GM21786 (cell line): ENCODE results near the gene NAT8L.

Experiments
- ATAC-seq: cut with Tn5 transposase; IDR thresholded peaks from one replicate; pipeline ENCODE4 v1.9.1; 2021; ENCODE audit not compliant: unreplicated experiment

Gene NAT8L

DNA sequence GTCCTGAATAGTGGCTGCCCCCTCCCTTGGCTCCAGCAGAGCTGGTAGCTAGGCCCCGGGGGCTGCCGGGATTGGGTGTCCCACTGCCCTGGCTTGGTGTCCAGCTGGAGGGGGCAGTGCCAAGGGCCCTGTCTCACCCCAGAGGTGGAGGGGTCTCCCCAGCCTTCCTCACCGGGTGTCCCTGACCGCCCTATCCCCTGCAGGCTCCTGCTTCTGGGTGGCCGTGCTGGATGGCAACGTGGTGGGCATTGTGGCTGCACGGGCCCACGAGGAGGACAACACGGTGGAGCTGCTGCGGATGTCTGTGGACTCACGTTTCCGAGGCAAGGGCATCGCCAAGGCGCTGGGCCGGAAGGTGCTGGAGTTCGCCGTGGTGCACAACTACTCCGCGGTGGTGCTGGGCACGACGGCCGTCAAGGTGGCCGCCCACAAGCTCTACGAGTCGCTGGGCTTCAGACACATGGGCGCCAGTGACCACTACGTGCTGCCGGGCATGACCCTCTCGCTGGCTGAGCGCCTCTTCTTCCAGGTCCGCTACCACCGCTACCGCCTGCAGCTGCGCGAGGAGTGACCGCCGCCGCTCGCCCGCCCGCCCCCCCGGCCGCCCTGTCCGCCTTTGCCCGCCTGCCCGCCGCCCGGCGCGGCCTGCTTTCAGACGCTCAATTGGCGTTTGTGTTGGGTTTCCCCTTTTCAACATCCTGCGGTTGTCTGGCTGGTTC lies 4.6 kb downstream of the NAT8L start:
- ATAC-seq, result no peak

DNA sequence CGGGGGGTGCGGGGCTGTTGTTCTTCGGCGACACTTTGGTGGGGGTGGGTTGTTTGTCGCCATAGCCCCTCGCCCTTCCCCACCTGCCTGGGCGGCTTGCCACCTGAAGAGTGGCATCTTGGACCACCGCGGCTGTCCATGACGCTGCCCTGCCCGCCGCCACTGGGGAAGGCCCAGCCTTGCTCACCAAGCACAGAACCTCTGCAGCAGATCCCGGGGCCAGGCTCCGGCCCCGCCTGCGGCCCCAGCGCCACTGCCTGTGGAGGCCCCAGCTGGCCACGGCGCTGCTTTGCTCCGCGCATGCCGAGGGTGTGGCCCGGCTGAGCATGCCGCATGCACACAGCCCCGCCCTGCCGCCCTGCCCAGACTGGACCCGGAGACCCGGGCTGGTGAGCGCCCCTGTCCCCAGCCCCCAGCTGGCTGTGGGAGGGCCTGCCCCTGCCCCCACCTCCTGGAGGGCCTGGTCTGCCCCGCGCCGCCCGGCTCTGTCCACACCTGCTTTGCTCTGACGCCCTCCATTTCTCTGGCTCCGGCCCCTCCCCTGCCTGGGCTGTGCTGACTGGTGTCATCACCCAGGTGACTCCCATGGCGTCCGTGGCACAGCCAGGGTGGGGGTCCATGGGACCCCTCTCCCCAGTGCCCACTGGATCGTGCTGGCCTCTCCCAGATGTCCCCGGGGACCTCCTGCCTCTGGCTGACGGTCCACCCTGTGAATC lies 5.3 kb downstream of the NAT8L start:
- ATAC-seq, result no peak

DNA sequence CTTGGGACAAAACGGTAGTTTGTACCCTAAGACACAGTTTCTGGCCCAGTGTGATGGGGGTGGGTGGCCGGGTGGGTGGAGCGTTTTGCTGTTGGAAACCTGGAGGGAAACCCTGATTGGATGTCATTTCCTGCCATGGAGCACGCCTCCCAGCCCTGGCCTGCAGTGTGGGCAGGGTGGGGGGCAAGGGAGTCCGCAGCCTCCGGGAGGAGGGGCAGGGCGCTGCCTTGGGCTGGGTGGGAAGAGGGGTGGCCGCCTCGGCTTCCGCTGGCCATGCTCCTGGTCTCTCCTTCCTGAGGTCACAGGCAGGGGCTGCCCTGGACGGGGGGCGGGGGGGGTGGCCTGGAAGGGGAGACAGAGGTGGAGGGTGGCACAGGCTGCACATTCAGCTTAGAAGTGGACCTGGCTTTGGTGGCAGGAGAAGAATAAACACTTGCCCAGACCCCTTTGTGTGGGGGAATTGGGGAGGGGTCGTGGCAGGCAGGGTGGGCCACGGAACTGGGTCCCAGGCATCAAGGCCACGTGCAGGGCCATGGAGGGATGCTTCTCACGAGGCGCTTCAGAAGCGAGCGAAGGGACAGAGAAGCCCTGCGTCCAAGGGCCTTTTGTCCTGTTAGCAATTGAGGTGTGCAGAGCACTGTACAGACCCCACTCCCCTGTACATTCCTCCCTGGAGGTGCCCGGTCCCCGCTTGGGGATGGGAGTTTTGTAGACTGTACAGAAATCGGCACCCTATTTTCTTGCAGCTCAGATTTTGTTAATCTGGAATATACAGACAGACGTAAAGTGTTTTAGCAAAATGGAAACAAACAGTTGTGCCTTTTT lies 6.2 kb downstream of the NAT8L start:
- no peak for ATAC-seq

DNA sequence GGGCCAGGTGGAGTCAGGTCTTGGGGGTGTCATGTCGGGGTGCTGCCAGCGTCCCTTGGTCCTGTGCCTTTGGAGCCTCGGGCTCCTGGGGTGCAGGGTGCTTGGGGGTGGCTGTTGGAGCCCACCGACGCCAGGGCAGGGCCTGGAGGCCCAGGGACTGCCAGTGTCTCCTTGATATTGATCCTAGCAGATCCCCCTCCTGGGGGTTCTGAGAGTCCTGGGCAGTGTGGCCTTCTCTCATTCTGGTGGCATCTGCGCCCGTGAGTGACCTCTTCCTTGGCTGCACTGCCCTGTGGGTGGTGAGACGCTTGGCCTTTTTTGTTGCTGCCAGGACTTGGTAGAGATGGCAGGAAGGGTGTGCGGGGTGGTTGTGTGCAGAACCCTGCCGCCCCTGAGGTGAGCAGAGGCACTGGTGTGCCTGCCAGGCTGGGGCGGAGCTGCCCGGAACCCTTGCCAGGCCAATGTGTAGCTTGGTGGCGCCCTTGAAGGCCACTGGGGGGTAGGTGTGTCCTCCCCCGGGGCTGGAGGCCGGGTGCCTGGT lies 7.0 kb downstream of the NAT8L start:
- ATAC-seq, result no peak

DNA sequence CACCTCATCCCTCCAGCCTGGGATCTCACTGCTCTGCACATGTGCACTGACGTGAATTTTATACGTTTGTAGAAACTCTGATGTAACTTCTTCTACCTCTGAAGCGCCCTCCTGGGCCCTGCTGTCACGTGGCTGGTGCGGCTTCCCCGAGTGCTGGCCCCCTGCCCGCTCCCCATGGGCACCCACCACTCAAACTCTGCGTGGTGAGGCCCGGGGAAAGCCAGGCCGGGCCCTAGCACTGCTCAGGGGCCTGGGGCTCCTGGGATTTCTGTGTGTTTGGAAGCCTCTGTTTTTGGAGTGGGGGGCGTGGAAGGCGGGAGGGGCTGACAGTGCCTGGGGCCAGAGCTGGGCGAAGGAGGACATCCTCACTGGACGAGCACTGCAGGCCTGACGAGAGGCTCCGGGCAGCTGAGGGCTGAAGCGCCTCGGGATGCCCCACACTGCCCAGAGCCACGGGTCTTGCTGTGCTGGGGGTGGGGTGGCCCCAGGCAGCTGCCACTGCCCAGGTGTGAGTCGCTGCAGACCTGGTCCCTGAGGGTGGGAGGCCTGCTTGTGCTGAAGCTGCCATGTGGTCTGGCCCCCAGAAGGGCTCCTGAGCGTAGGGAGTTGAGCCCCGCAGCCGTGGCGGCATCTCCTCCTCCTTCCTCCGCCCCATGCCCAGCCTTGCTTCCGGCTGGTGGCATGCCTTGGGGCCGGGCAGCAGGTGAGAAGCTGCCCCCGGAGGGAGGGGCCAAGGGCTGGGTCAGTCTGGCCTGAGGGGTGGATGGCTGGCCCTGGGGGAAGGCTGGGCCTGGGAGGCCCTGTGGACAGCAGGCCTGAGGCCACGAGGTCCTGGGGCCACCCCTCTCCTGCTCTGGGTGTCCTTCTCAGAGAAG lies 7.7 kb downstream of the NAT8L start:
- ATAC-seq, result no peak

DNA sequence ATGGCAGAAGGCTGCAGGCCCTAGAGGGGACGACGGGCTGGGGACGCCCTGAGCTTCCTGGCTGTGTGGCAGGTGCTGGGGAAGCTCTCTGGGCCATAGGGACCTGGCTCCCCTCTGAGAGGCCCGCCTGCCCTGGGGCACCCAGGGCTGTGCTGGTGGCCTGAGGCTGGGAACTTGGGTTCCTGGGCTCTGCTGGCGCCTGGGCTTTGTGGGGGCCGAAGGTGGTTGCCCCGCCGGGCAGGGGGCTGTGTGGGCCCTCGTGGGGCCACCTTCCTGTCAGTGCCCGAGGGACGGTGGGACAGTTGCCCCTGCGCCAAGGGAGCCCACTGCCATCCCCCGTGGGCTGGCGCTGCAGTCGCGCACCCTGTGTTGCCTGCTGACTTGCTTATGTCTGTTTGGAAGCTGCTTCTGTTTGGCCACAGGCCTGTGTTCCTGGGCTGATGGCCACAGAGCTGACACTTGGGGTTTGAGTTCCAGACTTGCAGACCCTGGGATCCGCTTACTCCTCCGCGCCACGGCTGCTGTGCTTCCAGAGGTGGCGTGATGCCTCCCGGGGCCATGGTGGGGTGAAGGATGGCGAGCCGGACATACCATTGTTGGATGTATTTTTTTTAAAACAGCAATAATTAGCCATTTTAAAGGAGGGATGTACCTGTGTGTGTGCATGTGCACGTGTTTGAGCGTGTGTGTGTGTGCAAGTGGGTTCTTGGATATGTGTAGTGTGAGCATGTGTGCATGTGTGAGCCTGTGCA lies 8.5 kb downstream of the NAT8L start:
- no peak for ATAC-seq

DNA sequence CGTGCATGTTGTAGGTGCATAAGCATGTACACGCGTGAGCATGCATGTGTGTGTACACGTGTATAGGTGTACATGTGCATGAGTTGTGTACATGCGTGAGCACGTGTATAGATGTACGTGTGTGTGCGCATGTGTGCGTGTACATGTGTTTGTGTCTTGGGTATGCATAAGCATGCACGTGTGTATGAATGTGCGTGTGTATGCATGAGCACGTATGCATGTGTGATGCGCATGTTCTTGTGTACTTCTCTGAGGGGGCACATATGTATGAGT lies 9.0 kb downstream of the NAT8L start:
- ATAC-seq, result no peak

DNA sequence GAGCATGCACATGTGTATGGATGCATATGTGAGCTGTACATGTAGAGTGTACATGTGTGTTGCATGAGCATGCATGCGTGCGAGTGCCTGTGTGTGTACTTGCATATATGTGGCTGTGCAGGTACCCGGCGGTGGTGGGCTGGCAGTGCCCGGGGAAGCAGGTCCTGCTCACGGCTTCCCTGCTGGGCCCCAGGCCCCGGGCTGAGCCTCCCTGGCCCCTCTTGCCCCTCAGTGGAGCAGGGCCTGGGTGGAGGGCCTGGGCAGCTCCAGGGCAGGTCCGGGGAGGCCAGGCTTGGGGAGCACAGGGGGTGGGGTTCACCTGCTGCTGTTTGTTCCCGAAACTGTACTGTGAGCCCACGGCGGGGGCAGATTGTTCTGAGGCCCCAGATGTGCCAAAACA lies 9.4 kb downstream of the NAT8L start:
- no peak for ATAC-seq

DNA sequence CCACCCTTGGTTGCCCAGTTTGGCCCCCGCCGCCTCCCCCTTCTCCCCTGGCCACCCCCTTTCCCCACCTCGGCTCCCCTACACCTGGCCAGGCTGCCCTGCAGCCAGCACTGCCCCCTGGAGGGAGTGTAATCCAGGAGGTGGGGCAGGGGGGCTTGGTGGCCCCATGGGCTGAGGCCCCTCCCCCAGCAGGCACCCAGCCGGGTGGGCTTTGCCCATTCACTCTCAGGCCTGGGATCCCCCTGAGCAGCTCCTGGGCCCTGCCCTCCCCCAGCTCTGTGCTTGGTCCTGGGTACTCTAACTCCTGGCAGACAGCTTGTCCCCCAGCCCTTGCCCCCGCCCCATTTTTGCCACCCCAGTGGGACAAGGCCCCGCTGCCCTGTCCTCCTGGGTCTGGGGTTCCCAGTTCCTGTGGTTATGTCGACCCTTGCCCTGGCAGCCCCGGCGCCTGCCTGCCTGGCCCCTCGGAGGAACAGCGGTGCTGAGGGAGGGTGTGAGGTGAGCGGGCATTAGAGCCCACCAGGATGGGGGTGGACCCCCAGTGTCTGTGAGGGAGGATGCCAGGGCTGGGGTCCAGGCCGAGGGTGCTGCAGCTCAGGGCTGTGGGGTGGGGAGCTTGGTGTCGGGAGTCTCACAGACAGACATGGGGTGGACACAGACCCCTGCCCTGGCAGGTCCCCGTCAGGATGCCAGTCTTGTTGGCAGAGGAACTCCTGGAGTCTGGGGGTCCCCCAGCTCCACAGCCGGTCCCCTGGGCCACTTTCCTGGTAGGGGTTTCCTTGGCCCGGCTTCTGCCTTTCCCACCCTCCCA lies 10.2 kb downstream of the NAT8L start:
- no peak for ATAC-seq

DNA sequence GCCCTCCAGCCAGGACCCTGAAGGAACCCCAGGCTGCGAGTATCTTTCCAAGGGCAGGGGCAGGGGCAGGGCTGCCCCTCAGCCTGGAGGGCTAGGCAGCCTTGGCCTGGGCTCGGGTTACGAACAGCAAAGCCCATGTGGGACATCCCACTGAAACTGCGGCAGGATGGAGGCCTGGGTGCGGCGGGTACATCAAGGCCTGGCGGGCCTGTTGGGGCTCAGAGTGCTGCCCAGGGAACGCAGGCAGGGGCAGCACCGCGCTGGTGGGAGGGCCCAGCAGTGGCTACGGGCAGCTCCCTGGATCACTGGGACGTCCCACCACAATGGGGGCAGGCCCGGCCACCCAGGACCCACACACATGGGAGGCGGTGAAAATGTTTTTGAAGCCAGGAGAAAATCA lies 10.9 kb downstream of the NAT8L start:
- ATAC-seq, result no peak

DNA sequence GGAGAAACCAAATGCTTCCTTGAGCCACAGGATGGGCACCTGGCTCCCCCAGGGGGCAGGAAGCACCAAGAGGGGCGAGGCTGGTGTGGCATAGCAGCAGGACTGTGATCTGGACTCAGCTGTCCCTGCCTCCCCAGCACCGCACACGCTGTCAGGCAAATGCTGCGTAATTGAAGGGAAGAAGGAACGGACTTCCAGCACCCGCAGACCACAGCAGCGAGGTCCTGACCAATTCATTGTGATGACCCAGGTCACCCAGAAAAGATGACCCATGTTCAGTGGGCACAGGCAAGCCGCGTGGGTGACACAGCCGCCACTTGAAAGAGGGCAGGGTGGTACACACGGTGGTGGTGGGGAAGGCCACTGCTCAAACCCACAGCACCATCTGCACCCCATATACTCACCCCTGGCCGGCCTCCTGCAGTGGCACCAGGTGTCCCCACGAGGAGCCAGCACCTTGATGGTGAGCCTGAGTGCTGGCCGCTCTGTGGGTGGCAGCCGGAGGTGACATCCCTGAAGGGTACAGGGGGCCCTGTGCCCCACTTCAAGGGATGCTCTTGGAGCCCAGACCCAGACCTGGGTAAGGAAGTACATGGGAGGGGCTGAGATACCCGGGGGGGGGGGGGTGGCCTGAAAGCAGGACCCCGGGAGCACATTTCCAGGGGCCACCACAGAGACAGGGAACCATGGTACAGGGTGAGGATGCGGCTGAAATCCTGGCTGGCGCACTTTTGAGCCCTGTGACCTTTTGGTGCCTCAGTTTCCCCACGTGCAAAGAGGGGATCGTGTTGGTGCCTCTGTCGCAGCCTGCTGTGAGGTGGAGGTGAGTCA lies 11.5 kb downstream of the NAT8L start:
- no peak for ATAC-seq

DNA sequence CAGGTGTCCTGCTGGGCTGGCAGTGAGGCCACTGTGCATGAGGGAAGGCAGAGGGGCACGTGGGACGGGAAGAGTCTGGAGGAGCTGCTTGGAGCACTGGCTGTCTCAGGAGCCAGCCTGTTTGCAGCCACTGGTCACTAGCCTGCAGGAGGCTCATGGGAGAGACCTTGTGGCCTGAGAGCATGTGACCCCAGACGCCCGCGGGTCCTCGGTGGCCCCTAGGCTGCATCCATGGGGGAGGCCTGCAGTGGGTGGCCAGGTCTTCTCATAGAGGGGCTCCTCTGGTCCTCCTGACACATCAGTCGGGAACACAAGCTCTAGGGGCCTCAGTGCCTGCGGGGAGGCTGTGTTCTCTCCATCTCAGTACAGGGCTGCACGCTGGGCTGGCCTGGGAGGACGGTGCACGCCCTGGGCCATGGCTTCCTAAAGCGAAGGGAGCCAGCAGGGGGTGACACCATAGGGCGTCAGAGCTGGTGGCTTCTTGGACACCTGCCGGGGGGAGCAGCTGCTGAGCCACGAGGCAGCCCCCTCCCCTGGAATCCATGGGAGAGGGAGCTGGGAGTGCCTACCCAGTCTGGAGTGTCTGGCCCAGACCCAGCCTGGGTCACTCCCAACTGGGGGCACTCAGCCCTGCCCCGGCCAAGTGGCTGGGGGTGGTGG lies 12.3 kb downstream of the NAT8L start:
- no peak for ATAC-seq

DNA sequence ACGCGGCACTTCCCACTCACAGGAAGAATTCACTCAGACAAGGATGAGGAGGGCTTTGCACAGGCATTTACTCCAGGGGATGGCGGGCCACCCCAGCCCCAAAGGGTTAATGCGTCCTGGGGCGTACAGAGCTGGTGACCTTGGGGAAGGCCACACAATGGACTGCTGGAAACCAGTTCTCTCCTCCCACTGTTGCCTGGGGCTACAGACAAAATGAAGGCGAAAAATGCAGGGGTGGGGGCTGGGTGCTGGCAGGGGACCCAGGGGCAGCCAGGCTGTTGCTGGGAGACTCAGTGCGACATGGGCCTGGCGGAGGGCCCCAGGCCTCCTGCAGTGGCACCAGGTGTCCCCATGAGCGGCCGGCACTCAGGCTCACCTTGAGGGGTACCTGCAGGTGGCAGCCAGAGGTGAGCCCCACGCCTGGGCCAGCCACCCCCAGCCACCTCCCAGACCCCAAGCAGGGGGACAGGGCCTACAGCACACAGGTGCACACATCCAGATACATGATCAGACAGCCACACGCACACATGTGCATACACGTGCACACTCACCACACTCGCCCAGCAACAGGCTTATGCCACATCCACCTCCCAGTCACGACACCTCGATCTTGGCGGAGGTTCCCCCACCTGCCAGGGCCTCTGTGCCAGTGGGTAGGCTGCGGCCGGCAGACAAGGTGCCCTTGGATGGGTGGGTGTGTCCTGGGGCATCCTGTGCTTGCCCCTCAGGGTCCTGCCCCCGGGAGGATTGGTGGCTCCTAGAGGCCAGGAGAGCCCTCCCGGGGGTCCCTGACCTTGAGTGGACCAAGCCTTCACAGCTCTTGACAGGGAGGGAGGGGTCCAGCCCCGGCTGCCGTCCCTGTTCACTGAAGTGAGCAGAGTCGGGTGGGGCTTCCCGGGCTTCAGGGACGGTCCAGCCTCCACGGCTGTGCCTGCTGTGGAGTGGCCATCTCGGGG lies 13.1 kb downstream of the NAT8L start:
- no peak for ATAC-seq

DNA sequence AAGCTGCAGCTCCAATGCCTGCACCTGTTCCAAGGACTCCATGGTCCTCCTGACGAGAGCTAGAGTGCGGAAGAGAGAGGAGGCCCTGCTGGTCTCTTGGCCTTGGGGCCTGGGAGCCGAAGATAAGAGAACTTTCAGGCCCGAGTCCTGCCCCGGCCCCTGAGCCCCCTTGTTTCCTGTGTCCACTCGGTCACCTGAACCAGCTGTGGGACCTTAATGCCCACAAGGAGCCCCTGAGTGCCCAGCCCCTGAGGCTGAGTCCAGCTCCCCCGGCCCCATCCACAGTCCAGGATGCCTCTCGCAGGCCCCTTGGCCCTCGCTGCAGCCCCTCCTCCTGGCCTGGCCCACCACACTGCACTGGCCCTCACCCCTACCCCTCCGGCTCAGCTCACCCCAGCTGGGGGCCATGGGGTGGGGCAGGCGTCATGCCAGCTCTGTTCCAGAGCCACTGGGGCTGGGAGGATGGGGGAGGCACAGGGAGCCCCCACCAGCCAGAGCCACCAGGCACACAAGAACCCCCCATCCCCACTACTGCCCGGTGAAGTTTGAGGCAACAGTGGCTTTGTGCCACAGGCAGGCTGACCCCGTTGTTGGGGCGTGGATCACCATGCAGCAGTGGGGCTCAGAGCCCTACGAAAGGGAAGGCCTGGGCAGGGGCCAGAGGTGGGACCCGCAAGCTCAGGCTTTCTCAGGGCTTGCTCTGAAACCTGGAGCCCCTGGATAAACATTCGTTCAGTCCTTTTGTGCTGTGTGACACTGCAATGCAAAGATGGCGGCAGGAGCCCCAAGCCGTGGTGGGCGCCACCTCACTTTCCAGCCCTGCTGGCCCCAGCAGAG lies 14.1 kb downstream of the NAT8L start:
- ATAC-seq, result no peak

DNA sequence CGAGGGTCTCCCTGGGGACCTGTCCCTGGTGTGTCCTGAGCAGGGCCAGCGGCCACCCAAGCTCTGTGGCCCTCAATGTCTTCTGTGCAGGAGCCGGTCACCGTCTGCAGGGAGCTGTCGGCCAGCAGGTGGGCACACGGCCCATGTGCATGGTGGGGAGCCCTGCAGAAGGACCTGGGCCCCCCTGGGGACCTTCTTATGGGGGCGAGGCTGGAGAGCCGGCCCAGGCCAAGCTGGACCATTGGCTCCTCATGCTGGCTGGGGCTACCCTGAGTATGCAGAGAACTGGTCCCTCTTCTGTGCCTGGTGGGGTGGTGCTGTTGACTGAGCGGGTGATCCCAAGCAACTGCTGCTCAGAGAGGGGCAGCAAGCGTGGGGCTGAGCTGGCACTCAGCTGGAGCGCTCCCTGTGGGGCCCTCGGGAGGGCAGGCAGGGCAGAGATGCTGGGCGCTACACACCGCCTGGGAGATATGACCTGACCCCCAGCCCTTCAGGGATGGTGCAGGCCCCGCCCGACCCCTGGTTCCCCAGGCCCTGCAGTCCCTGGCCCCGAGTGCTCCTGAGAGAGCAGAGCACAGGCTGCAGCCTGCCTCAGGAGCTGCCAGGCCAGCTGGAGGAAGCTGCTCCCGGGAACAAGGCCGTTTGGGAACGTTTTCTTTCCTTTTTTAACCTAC lies 14.8 kb downstream of the NAT8L start:
- no peak for ATAC-seq
